ENCODE data around the gene SPATA7. TPM values are rescaled to one million over a fixed set of nuclear protein-coding genes. Genes with fewer than 3 reads are reported as not detected.

Gene SPATA7
- total RNA-seq, 1 experiment from 2014 or later, result 5.3 TPM

- H3K4me1 Mint-ChIP-seq, result no peaks in the 10 kb centered on the region
- Histone ChIP-seq H3K14ac (ENCODE audit: insufficient read depth, low read length) (no peak overlapping the region), H4K8ac (replicated peaks; ENCODE audit: insufficient read length, low read depth, low read length) (no peak overlapping the region), H3K79me2 (ENCODE audit: insufficient read depth, low read length) (no peaks in the 10 kb centered on the region), H2BK5ac (ENCODE audit: insufficient read length, low read length) (no peak overlapping the region), H2AFZ (ENCODE audit: low read length) (no peak overlapping the region), H3K9ac (ENCODE audit: extremely low read depth, insufficient read length, low read length) (no peak overlapping the region), H2BK15ac (ENCODE audit: low read depth, low read length) (no peak overlapping the region), H3K4me2 (ENCODE audit: insufficient read depth, insufficient read length, low read length) (no peak overlapping the region), H3K23me2 (ENCODE audit: insufficient read length, low read depth, low read length, poor library complexity, severe bottlenecking) (no peaks in the 10 kb centered on the region), H4K5ac (ENCODE audit: insufficient read length, low read depth, low read length) (no peak overlapping the region), H3K4me1 (ENCODE audit: insufficient read depth, low read length) (no peaks in the 10 kb centered on the region), H2AK5ac (ENCODE audit: insufficient read length, low read length) (no peak overlapping the region), H4K20me1 (ENCODE audit: control insufficient read depth, insufficient read depth, insufficient read length) (no peaks in the 10 kb centered on the region), H3K56ac (ENCODE audit: insufficient read length, low read depth, low read length) (no peak overlapping the region), H3K4ac (ENCODE audit: low read depth, low read length) (no peak overlapping the region), H4K91ac (ENCODE audit: insufficient read length, low read depth, low read length) (no peak overlapping the region), H2BK12ac (ENCODE audit: insufficient read length, low read depth, low read length) (no peak overlapping the region), H3K27me3 (ENCODE audit: insufficient read depth, low read length) (no peaks in the 10 kb centered on the region), H3T11ph (ENCODE audit: low read length) (no peak overlapping the region), H3K18ac (ENCODE audit: insufficient read length, low read depth, low read length) (no peak overlapping the region), H3K27ac (ENCODE audit: insufficient read length, low read depth, low read length) (no peak overlapping the region), H2BK120ac (ENCODE audit: low read depth, low read length, poor library complexity, severe bottlenecking) (no peak overlapping the region), H3K79me1 (ENCODE audit: insufficient read depth, low read depth, low read length, poor library complexity, severe bottlenecking) (no peaks in the 10 kb centered on the region), H3K23ac (ENCODE audit: insufficient read length, low read depth, low read length) (no peak overlapping the region), H2BK20ac (ENCODE audit: low read depth, low read length, poor library complexity, severe bottlenecking) (no peak overlapping the region), H3K9me3 (ENCODE audit: control insufficient read depth, low read depth, low read length) (no peaks in the 10 kb centered on the region)
- H3K27ac Mint-ChIP-seq, result no peak overlapping the region
- H3K36me3 Mint-ChIP-seq (ENCODE audit: insufficient read depth in 1 of 3, low read depth in 3 of 3), result peaks cover 22 to 39% (median 23%) of the 10 kb centered on the region in 3 experiments
- peaks cover 11 to 15% of the 10 kb centered on the region in 2 experiments; a peak in 4 of 5 replicates for H3K9me3 Mint-ChIP-seq
- TF ChIP-seq, protein P1, sequence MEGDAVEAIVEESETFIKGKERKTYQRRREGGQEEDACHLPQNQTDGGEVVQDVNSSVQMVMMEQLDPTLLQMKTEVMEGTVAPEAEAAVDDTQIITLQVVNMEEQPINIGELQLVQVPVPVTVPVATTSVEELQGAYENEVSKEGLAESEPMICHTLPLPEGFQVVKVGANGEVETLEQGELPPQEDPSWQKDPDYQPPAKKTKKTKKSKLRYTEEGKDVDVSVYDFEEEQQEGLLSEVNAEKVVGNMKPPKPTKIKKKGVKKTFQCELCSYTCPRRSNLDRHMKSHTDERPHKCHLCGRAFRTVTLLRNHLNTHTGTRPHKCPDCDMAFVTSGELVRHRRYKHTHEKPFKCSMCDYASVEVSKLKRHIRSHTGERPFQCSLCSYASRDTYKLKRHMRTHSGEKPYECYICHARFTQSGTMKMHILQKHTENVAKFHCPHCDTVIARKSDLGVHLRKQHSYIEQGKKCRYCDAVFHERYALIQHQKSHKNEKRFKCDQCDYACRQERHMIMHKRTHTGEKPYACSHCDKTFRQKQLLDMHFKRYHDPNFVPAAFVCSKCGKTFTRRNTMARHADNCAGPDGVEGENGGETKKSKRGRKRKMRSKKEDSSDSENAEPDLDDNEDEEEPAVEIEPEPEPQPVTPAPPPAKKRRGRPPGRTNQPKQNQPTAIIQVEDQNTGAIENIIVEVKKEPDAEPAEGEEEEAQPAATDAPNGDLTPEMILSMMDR (conservative IDR thresholded peaks at IDR 0.05), result no peak
- H3K4me3 Mint-ChIP-seq, result no peak overlapping the region
- DNase-seq, result no peak
- H3K27me3 Mint-ChIP-seq (ENCODE audit: low read depth), result no peaks in the 10 kb centered on the region
These were observed 32.1 kb downstream of the SPATA7 start for GRCh38 chr14:88417594-88417993.

All from H9 (cell line).